Effector CD4-positive, alpha-beta T cell (primary cell): Measurements from ENCODE around the gene CAPS.

Experiments
- DNase-seq: peaks from one replicate; pipeline ENCODE4 v3.0.0-alpha.2; 2020

CAPS gene

GRCh38 chr19:5911366-5911765 lies 2.7 kb upstream of the CAPS start:
- no peak for DNase-seq

DNA sequence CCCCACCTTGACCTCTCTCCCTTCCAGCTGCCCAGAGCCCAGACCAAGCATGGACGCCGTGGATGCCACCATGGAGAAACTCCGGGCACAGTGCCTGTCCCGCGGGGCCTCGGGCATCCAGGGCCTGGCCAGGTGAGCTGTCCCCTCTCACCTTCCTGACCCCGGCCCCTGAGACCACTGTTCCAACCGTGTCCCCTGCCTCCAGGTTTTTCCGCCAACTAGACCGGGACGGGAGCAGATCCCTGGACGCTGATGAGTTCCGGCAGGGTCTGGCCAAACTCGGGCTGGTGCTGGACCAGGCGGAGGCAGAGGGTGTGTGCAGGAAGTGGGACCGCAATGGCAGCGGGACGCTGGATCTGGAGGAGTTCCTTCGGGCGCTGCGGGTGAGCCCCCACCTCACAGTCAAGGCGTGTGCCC lies 312 bp downstream of the CAPS start:
- no peak for DNase-seq

DNA sequence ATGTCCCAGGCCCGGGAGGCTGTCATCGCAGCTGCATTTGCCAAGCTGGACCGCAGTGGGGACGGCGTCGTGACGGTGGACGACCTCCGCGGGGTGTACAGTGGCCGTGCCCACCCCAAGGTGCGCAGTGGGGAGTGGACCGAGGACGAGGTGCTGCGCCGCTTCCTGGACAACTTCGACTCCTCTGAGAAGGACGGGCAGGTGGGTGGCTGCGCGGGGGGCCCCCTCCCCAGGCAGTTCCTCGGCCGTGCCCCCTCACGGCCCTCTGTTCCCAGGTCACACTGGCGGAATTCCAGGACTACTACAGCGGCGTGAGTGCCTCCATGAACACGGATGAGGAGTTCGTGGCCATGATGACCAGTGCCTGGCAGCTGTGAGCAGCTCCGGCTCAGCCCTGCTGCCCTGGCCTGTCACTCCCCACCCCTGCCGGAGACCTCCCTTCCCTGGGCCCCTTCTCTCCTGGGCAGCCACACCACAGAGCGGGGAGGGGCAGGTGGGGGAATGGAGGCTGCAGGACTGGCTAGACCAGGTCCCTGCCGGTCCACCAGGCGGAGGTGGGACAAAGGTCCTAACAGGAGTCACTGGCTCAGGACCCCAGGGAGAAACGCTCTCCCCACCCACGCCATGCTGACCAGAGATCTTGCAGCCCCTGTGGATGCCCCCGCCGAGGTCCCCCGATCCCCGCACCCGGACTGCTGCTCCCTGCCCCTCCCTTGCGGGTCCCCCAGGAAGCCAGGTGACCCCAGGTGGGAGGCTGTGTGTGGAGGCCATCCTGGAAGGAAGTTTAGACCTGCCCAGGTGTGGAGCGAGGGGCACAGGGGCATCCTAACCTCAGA lies 1.1 kb downstream of the CAPS start:
- DNase-seq: no peak

DNA sequence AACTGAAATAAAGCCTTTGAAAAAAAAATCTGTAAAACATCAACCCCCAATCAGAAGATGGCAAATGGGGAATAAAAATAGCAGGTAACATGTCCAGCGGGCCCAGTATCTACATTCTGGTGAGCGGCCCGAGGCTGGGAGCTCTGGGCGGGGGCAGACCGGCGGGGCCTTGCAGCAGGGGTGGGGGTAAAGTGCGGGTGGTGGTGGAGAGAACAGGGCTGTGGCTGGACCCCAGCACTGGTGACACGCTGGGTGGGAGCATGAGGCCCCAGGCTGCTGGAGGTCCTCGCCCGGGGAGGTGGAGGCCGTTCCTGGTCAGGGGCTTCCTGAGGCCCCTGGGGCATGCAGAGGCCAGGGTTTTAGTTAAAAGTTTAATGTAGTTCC lies 1.7 kb downstream of the CAPS start:
- DNase-seq: no peak

- no peak for DNase-seq
Measured at GRCh38 chr19:5916181-5916708, 2.2 kb downstream of the CAPS start.

DNA sequence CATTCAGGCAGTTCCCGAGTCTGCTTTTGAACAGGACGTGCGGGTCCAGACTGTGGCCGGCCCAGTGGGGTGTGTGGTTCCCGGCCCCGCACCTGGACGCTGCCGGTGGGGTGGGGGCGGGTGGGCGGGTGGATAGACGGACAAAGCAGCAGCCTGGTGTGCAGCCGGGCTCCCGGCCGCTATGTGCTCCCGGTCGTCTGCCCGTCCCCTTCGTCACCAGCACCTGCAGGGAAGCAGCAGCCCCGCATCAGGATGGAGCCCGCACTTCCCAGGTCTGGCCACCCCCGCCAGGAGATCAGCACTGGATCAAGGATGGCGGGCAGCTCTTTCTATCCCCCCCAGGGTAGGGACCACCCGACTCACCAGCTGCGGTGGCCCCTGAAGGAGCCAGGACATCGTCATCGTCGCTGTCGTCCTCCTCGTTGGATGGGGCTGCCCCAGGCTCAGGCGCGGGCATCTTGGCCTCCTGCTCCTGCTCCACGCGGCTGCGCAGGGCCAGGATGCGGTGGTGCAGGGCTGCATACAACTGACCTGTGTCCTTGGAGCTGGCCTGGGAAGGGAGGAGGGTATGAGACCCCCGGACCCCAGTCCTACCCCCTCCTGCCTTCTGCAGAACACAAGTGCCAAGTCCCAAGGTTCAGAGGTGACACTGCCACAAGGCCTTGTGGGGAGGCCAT lies 3.5 kb downstream of the CAPS start:
- no peak for DNase-seq

DNA sequence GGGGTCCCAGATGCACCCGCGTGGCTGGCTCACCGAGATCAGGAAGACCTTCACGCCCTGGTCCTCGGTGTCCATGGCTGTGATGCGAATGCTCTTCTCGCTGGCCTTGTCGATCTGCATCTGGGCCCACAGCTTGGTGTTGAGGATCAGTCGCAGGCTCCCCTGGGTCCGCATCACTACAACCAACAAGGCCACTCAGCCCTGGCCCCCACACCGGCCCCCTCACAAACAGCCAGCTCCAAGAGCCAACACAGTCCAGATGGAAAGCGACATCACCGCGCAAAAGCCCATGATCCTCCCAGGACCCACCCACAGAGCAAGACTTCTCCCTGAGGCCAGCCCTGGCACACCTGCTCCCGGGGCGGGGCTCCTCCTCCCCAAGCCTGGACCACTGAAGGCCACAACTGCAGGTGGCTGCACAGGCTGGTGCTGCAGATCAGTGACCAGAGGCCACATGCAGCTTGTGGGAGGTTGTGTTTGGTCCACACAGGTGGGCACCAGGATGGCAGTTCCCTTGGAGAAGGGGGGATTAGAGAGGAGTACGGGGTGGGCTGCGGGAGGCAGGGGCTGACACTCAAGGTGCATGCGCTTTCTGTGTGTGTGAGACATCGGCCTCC lies 4.5 kb downstream of the CAPS start:
- DNase-seq: no peak

GRCh38 chr19:5921516-5922160 lies 7.6 kb downstream of the CAPS start:
- no peak for DNase-seq

GRCh38 chr19:5922161-5922545 lies 8.1 kb downstream of the CAPS start:
- no peak for DNase-seq

DNA sequence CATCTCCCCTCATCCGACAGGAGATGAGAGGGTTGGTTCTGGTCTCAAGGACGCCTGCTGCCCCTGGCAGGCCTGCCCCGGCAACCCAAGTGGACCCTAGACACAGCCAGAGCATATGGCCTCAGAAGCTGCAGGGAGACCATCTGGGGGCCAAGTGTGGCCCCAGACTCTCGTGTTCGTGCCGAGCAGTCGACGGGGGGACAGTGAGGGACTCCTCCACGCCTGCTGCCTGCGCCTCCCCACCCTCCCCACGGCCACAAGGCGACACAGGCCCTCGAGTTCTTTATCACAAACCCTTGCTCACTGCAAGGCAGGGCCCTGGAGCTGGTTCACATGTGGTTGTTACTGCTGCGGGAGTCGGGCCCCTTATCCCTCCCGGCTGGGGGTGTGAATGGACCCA lies 9.3 kb downstream of the CAPS start:
- DNase-seq: no peak

DNA sequence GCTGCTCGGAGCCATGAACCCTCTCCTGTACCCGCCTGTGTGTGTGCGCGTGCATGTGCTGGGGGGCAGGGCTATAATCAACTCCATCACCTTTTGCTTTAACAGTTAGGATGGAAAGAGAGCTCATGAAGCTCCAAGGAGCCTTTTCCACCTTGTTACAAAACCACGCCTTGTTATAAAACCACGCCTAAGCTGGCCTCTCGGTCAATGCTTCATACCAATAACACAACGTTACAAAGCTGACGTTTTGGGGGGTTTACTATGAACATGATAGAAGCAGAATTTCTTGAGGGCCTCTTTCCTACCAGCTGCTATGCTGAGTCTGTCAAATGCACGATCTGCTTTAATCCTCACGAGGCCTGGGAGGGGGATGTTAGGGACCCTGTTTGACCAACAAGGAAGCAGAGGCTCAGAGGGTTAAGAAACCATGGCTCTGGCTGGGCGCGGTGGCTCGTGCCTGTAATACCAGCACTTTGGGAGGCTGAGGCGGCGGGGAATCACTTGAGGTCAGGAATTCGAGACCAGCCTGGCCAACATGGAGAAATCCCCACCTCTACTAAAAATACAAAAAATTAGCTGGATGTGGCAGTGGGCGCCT lies 11.9 kb downstream of the CAPS start:
- no peak for DNase-seq

DNA sequence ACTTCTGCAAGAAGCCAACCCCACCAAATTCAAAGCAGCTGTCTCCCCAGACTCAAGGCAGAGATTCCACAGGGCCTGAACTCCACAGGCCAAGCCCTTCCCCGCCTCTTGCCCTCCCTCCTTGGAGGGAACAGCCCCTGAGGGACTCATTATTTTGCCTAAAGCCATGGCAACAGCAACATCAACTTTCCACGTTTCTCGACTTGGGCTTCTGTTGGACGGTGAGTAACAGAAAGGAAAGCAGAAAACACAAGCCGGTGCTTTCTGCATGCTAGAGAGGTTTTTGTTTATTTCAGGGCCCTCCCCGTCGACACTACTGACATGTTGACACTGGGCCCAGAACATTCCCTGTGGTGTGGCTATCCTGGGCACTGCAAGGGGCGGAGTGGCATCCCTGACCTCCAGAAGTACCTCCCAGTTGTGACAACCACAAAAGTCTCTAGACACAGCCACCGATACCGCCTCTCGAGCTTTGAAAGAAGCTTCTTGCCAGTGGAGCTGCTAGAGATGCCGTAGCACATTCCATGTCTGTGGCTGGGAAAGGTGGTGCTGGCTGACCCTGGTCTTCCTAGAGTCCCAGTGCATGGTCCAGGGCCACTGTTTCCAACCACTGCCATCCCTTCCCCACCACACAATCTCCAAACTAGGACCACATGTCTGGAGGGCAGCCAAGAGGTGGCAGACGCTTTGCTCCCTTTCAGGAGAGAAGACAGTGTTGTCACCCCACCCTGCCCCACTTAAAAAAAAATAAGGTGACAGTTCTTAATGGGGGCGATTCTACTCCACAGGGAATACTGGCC lies 12.8 kb downstream of the CAPS start:
- DNase-seq: no peak

DNA sequence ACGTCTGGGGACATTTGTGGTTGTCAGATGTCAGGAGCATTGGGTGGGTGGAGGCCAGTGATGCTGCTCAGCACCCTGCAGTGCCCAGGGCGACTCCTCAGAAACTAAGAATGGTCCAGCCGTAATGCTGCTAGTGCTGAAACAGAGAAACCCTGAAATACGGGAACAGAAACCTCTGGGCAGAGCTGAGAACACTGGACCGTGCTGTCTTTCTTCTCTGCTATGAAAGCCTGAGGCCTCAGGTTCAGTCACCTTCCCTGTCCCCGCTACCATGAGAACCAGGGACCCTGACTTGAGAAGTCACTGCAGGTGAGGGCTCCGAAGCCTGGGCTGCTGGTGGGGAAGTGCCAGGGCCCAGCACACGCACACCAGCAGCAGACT lies 13.4 kb downstream of the CAPS start:
- no peak for DNase-seq

DNA sequence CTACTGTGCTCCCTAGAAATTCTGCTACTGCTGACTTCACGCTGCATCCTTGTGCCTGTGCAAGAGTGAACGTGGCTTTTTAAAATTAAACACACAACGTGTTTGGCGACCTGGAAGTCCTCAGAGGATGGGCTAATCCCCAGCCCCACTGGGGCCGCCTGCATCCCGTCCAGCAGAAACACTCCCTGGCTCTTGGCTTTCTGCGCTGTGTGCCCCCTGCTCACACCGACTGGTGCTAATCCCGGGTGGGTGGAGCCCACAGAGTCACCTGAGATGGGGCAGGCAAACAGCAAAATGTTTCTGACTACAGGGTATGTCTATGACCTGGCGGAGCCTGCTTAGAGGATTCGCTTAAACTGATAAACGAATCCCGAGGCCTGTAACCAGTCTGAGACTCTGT lies 15.1 kb downstream of the CAPS start:
- no peak for DNase-seq

- no peak for DNase-seq
Measured at GRCh38 chr19:5929625-5930024, 15.6 kb downstream of the CAPS start.

DNA sequence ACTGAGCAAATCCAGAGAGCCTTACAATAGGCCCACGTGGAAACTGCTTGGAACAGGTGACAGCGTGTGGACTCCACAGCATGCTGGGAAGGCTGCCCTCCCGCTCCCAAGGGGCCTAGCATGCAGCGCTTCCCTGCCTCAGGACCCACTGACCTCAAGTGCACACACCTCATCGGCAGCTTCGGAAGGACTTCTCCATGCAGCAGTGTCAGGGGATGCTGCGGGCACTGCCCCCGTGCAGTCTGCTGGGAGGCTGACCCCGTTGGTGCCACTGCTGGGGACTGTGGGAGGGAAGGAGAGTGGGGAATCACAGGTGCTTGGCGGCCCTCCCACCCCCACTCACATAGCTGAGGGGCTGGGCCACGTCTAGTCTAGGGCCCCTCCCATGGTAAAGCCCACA lies 17.2 kb downstream of the CAPS start:
- no peak for DNase-seq

- no peak for DNase-seq
Measured at GRCh38 chr19:5932146-5932545, 18.1 kb downstream of the CAPS start.

- DNase-seq: no peak
Measured at GRCh38 chr19:5932609-5933262, 18.7 kb downstream of the CAPS start.

DNA sequence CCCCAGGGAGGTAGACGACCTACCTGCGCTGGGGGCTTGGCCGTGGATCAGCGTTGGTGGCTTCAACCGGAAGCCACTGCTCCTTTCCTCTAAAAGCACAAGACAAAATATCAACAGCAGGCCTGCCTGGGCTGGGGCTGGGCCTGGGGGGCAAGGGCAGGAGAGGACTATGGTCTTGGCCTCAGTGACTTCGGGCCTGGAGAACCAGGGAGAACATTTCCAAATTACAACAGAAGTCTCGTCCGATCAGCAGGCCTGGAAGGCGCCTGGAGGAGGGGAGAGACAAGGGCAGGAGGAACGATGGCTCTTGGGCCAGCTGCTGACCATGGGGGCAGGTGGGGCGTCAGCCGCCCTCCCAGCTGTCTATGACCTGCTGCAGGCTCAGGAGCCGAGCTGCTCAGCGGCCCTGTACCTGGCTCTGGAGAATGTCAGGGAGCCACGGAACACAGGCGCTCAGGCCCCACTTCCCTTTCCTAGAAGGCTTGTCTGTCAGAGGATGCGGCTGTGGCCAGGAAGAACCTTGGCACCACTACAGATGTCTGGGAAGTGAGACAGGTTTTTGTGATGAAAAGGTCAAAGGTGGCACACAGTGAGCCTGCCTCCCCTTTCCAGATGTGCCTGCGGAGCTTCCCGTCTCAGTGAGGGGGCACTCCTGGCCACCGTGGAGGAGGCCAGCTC lies 19.5 kb downstream of the CAPS start:
- DNase-seq: no peak

GRCh38 chr19:5934069-5934401 lies 20.0 kb downstream of the CAPS start:
- no peak for DNase-seq
